SKM-1 treated with dmso at 0.1 percent for 144 hours (cell line): ENCODE measurements around the gene CERS3.

ENCODE experiments used
- DNase-seq: peaks from one replicate; lab custom pipeline; 2025; ENCODE audit not compliant: unreplicated experiment; lab: John Stamatoyannopoulos, UW

Gene CERS3

DNA sequence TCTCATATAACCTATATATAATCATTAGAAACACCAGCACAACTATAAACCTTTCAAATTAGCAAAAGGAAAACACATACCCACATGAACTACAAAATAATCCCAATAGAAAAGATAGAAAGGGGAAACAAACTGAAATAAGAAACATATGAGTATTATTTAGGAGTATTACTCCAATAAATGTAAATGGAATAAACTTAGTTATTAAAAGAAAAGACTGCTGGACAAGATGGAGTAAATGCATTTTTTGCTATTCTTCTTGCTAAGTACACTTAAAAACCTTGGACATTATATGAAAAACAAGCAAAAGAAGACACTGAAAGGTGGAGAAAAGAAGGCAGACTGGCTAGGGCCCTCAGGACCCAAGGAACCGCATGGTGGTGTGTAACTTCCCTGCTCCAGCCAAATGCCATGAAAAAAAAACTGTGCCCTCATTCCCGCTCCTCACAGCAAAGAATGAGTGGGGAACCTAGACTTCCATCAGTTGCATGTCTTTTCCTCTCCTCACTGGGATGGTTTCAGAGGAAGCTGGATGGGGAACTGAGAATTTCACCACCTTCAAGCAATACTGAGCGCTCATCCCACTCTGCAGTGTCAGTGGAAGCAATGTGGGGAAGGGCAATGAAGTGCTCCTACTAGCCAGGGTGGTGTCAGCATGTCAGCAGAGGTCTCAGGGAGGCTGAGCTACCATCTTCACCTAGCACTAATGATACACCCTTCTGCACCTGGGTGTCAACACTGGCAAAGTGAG is 143.3 kb downstream of the CERS3 start:
- DNase-seq: no peak

DNA sequence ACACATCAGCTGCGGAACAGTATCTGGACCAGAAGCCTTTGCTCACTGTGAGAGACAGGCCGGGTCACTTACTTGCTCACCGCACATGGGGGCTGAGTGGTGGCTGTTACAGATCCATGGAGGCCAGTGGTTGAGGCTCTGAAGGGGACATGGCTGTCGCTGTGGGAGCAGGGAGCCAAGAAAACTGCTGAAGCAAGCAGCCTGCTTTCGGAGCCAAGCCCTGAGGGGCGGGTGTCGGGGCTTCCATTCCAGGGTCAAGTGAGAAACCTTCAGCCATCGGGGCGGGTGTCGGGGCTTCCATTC is 144.7 kb downstream of the CERS3 start:
- no peak for DNase-seq

DNA sequence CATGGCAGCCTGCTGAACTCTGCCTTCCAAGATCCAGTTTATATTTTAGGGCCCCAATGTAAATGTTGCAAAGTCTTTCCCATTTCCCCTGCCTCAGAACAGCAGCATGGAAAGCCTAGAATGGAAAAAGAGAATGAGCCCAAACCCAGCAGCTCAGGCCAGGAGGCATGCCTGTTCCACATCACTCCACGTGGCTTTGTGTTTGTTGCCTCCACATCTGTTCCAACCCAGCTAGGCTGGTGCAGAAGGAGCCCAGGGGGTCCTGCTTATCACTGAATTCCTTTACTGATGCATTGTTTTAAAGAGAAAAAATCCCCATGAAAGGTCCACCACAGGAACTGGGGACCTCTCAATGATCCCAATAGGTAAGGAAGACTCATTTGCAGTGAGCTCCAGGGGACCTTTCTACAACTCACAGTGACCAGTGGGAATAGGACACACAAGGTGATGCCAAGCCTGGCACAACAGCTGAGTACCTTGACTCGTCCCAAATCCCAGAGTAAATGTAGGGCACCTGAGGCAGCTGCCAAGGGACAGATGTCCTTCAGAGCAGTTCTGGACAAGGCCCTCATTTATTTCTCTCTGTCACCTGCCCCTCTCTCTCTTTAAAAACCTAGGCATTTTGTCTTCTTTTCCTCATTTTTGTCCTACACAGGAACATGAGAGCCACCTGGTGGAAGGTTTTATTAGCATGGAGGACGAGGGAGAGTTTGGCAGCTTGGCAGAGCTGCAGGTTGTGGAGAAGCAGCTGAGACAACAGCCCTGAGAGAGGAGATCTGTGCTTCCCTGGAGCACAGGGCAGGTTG is 145.2 kb downstream of the CERS3 start:
- DNase-seq: no peak

DNA sequence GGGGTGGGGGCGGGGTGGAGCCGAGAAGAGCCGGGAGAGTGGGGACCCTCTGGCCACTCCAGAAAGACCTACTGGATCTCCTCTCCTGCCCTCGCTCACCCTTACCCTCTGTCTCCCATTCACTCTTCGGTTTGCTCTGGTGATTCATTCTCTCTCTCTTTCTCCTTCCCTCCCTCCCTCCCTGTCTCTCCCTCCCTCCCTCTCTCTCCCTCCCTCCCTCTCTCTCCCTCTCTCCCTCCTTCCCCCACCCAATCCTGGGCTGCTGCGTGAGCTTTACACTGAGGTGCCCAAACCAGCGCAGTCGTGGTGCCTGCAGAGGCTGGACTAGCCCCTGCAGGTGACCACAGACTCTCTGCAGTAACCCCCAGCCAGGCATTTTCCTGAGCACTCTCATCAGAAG is 154.8 kb downstream of the CERS3 start:
- DNase-seq: no peak

DNA sequence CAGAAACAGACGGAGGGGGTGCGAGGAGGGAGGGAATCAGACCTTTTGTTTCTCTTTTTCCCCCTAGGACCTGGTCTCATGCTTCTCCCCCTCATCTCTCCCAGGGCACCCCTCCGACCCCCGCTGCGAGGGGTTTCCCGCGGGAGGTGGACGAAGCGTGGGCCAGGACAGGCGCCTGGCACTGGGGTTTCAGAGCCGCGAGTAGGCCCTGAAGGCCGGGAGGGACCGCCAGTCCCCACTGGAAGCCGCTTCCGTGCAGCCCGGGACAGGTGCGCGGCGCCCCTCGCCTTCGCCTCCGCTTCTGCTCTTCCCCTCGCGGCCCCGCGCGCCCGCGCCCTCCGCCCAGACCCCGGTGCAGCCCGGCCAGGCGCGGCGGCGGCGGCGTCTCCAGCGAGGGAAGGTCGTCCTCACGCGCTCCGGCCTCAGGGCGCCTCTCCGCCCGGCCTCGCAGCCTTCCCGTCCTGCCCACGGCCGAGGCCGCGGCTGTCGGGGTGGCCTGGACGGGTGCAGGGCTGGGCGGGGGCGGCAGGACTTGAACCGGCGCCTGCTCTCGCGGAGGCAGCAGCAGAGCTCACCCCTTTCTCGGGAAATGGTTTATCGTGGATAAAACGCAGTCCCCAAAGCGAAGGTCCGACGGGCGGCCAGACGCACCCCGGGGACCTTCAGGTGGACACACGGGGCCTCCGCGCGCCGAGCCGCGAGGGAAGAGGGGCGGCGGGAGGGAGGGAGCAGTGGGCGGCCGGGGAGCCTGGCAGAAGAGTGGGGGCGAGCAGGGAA is 155.4 kb downstream of the CERS3 start:
- no peak for DNase-seq

DNA sequence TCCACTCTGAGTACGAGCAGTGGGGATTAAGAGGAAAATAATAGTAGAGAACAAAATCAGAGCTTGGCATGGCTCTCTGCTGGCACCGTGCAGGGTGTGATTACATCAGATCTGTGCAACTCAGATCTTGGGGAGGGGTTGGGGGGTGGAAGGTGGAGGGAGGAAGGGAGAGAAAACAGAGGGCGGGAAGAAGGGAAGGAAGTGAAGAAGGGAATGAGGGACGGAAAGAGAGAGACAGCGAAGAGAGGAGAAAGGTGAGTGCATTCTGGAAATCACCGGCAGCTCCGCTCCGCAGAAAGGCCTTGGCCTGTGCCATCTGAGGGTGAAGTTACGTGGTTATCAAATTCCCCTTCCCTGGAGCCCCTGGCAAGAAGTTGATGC is 156.0 kb downstream of the CERS3 start:
- DNase-seq: no peak

DNA sequence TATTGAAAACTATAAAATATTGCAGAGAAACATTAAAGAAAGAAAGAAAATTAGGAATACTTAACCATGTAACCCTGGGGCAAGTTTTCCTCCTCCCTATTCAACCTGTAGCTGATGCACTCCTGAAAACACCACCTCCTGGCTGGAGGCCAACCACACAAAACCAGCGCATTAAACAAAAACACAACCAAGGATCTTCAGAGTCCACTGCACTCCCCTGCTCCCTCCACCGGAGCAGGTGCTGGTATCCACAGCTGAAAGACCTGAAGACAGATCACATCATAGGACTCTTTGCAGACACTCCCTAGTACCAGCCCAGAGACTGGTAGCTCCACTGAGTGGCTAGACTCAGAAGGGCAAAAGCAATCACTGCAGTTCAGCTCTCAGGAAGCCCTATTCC is 173.4 kb downstream of the CERS3 start:
- no peak for DNase-seq

DNA sequence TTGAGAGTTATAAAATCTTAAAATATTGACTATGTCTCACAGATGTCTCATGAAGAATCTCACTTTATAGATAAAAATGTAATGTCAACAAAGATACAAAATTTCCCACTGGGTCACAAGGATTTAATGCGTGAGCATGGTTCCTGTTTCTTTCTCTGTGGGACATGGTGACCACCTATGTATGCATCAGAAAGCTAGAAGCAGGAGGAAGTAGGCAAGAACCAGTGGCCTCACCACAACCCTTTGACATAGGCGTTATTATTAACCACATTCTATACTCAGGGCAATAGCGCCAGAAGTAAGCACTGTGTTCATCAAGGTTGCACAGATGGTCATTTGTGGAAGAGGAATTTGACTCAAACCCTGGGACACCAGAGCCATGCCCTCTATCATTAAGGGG is 175.3 kb downstream of the CERS3 start:
- peak; percentile 62 for DNase-seq

DNA sequence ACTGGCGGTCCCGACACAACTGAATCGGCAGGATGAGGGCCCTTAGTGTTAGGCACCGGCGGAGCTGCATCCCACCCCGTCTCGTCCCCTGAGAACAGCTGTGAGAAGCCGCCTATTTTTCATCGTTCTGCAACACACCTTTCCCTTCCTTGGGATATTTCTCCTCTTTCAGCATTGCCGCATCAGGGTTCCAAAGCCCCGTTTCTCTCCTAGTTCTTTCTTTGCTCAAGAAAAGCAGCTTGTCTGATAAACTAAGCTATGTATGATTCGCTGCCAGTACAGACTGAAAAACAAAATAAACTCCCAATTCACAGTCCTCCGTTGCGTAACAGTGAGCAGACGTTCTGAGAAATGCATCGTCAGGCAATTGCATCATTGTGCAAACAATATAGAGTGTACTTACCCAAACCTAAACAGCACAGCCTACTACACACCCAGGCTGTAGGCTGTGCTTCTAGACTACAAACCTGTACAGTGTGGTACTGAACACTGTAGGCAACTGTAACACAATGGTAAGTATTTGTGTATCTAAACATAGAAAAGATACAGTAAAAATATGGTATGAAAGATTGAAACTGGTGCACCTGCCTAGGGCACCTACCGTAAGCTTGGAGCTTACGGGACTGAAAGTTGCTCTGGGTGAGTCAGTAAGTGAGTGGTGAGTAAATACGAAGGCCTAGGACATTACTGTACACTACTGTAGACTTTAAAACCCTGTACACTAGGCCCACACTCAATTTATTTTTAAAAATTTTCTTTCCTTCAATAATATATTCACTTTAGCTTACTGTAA is 178.1 kb downstream of the CERS3 start:
- peak; percentile 83 for DNase-seq
